ENCODE data around the gene ATP12A.

ATP12A gene

DNA sequence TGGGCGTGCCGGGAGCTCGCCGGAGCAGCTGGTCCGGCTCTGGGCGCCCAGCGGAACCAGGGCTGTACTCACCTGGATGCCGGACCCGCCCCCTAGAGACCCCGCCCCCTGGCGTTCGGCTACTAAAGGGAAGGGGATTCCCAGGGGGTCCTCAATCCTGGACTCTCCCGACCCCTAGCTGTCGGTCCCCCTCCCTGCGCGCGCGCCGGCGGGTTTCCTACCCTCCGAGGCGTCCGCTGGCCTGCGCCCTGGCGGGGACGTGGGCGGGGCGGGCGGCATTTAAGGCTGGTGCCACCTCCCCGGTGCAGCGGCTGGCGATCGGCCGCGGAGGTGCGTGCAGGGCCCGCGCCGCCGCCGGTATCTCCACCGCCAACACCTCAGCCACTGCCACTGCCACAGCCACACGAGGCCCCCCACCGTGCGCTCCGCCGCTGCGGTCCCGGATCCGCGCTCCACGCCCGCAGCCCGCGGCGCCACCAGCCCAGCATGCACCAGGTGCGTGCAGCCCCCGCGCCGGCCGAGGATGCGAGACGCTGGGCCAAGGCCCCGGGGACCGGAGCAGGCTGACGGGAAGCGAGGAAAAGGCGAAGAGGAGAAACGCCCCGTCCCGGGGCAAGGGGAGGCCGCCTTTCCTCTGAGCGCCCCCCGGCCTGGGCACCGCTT, at the start of gene ATP12A:
Gene ATP12A (plus strand): TSS at position 151 of the 663 bp plus-strand sequence. CDS start 336 bp downstream, at position 487.
- peak; percentile 79 for DNase-seq

DNA sequence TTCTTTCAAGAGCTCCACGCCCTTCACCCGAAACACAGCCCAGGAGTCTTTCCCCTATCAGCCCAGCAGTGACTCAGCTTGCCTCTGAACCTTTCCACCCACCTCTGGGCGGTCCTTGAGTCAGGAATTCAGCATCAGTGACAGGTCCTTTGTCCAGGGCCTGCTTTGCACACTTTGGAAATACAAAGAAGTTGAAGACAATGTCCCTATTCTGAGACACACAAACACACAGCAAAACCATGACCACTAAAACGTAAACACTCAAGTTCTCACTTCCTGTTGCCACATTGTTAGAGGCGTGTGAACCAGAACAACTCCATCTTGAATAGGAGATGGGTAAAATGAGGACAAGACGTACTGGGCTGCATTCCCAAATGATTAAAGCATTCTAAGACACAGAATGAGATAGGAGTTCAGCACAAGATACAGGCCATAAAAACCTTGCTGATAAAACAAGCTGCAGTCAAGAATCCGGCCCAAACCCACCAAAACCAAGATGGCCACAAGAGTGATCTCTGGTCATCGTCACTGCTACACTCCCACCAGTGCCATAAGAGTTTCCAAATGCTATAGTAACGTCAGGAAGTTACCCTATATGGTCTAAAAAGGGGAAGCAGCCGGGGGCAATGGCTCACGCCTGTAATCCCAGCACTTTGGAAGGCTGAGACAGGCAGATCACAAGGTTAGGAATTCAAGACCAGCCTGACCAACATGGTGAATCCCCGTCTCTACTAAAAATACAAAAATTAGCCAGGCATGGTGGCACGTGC, 49.2 kb upstream of the ATP12A start:
- peak; percentile 86 for DNase-seq

GRCh38 chr13:24631922-24632321, 48.3 kb upstream of the ATP12A start:
- no peak for DNase-seq

- DNase-seq, result no peak
These were observed 47.7 kb upstream of the ATP12A start for GRCh38 chr13:24632382-24633121.

DNA sequence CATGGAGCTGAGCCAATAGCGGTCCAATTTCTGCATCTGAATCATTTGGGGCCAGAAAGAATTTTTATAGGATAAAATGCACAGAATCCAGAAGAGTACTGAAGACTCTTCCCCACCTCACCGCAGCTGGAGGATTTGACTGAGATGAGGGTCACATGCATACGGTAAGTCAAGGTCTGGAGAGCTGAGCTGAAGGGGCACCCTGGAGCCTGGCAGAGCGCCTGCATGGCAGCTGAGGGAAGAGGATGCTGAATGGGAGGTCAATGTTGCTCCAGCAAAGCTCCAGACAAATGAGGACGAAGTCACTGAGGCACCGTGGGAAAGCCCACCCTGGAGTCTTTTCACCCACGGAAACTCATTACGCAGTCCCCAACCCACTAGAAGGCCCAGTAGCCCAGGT, 43.4 kb upstream of the ATP12A start:
- DNase-seq, result no peak

GRCh38 chr13:24638096-24638495, 42.1 kb upstream of the ATP12A start:
- no peak for DNase-seq

DNA sequence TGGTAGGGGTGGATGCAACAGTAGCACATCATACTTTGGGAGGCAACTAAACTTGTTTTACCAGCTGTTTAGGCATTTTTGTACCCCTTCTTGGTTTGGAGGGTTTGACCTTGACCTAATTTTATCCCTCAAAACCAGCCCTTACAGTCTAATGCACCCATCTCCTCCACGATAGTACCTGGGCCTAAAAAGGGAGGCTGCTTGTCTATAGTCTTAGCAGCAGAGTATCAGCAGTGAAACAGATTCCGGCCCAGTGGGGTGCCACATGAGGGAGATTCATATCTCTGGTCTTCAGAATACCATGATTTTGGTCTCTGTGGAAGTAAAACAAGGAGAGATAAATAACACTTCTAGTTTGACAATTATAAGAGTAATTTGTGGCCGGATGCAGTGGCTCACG, 39.5 kb upstream of the ATP12A start:
- no peak for DNase-seq

DNA sequence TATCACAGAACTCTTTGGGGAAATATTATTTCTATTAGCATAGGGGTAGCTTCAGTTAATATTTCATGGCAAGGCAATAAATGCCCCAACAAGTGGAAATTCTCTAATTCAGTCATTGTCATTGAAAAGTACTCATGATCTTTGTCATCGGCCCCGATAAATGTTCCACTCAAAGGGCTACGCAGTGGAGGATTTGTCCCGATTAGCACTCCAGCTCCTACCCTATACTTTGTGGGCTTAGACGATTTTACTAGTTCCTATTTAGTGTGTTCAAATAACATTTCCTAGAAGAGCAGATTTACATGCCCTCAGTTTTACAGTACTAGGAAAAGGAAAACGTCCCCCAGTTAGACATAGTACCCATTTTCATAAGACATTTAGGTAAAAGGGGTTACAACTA, 38.0 kb upstream of the ATP12A start:
- no peak for DNase-seq

GRCh38 chr13:24644036-24644435, 36.2 kb upstream of the ATP12A start:
- DNase-seq, result no peak

DNA sequence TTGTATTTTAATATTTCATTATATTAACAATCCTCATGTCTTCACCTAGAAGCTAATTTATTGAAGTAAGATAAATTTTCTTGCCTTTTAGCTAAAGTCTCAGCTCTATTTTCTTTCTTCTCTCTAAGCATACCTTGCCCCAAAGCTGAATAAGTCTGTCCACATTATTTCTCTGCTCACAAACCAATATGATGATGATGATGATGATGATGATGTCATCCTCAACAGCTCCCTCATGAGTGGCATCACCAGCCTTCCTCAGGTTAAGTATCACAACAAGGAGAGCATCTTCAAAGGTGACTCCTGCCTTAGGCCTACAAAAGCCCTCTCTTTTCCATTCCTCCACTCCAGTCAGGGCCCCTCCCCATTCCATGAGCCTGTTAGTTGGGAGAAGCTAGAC, 31.9 kb upstream of the ATP12A start:
- DNase-seq, result no peak

GRCh38 chr13:24648983-24649687, 31.1 kb upstream of the ATP12A start:
- no peak for DNase-seq

GRCh38 chr13:24649688-24650043, 30.5 kb upstream of the ATP12A start:
- no peak for DNase-seq

- DNase-seq, result no peak
These were observed 30.0 kb upstream of the ATP12A start for GRCh38 chr13:24650161-24650560.

- DNase-seq, result peak; percentile 81
These were observed 28.4 kb upstream of the ATP12A start for GRCh38 chr13:24651718-24652345.

DNA sequence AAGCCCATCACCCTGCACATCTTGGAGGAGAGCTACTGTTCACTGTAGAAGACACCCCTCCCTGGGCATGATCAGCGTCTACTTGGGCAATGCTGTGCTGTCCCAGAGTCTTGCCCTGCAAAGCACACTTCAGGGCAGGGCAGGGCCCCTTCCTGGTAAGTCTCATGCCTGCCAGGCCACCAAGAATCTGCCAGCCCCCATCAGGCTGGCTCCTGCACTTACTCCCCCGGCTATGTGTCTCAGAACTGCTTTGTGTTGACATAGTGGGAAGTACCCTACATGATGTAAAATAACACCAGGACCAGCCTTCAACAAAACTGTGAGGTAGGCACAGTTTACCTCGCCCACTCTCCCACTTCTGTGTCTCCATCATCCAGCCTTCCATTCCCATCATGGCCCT, 27.8 kb upstream of the ATP12A start:
- DNase-seq, result no peak

DNA sequence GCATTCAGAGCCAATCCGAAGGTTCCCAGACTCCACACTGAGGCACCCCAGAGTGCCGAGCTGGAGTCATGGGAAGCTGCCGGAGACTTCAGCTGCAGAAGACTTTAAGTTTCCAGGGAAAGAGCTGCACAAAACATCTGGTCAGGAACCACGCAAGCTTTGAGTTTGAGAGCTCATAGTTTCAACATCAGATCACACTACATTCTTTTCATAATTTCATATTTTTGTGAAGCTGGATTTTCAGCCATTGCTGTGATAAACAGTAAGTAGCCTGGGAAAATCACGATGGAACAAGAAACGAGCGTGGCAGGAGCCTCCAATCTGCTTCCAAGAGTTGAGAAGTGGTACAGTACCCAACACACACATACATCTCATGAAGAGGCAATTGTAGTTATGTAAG, 25.5 kb upstream of the ATP12A start:
- DNase-seq, result no peak

- DNase-seq, result no peak
These were observed 21.0 kb upstream of the ATP12A start for GRCh38 chr13:24659239-24659638.

DNA sequence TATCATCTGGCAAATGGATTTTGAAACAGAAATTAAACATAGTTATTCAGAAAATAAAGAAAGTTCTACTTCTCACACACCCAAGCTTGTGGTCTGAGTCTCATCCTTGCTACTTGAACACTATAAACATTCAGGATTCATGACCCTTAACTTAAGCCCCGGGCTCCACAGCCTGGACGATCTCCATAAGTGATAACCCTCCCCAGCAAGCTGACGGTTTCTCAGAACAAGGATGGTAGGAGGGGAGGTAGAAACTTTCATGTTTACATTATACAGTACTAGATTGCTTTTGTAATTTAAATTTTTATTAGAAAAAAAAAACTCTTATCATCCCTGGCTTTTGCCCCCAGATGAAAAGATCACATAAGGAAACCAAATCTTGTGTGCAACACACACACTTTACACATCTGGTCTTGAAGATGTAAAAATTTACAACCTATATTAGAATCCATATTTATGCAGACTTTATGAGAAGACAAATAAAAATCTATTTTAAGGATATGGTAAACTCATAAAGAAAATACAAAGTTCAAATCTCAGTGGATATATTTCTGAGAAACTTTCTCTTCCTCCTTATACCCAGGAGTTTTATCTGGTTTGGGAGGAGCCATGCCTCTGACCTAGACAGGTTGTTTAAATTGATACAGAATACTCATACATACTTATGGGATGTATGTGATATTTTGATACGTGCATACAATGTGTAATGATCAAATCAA, 20.0 kb upstream of the ATP12A start:
- no peak for DNase-seq

DNA sequence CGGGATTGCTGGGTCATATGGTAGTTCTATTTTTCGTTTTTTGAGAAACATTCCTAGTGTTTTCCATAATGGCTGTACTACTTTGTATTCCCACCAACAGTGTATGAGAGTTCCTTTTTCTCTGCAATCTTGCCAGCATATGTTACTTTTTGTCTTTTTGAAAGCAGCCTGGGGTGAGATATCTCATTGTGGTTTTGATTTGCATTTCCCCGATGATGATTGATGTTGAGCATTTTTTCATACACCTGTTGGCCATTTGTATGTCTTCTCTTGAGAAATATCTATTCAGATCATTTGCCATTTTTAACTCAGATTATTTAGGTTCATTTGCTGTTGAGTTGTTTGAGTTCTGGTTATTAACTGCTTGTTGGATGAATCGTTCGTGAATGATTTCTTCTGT, 18.5 kb upstream of the ATP12A start:
- no peak for DNase-seq

GRCh38 chr13:24662195-24663088, 17.8 kb upstream of the ATP12A start:
- no peak for DNase-seq

- no peak for DNase-seq
These were observed 17.2 kb upstream of the ATP12A start for GRCh38 chr13:24663089-24663395.
